Neural cell (in vitro differentiated cells): ENCODE data around the gene HERC3.

ENCODE experiments used
- CTCF ChIP-seq: fragments of 450-650 bp; IDR thresholded peaks from 2 replicates; pipeline ENCODE4 v1.5.1; 2014; ENCODE audit warnings: antibody characterized with exemption, mild to moderate bottlenecking, moderate library complexity; ENCODE audit not compliant: poor library complexity, severe bottlenecking
- RAD21 ChIP-seq: fragments of 450-650 bp; conservative IDR thresholded peaks from 2 replicates; pipeline ENCODE4 v1.6.1; 2014; ENCODE audit warnings: antibody characterized with exemption, mild to moderate bottlenecking, moderate library complexity

- TF ChIP-seq RAD21: no peak
- TF ChIP-seq CTCF: no peak
Measured at GRCh38 chr4:88549815-88550214, 42.5 kb upstream of the HERC3 start.
